Neuron (in vitro differentiated cells): Measurements from ENCODE around the gene SH2D3A.
"Not testable (repeated sequence)": the region's sequence is repeated elsewhere in the genome, so short reads cannot be mapped to it uniquely, and the experiment has no call there.

Experiments
- H2AFZ ChIP-seq: one replicate; pipeline ENCODE4 v1.6.1; 2013; ENCODE audit warnings: low read depth, mild to moderate bottlenecking, inconsistent platforms, low read length, moderate library complexity
- H3K27me3 ChIP-seq: one replicate; pipeline ENCODE4 v1.6.1; 2013; ENCODE audit warnings: low read length; ENCODE audit not compliant: insufficient read depth
- H3K36me3 ChIP-seq: one replicate; pipeline ENCODE4 v1.6.1; 2013; ENCODE audit warnings: low read length; ENCODE audit not compliant: insufficient read depth
- H3K4me1 ChIP-seq: one replicate; pipeline ENCODE4 v1.6.1; 2013; ENCODE audit warnings: low read length; ENCODE audit not compliant: insufficient read depth
- H3K4me3 ChIP-seq: 2 replicates; pipeline ENCODE4 v1.5.1; 2013; ENCODE audit warnings: mild to moderate bottlenecking, low read length, moderate library complexity
- H3K9me3 ChIP-seq: one replicate; pipeline ENCODE4 v1.6.1; 2013; ENCODE audit warnings: low read length

Gene SH2D3A

GRCh38 chr19:6716610-6716970 lies 50.6 kb downstream of the SH2D3A start:
- Histone ChIP-seq H2AFZ (no peak overlapping the region), H3K4me1 (no peaks in the 10 kb centered on the region), H3K27me3 (peaks cover 9% of the 10 kb centered on the region), H3K4me3 (no peak overlapping the region), H3K36me3 (no peaks in the 10 kb centered on the region), H3K9me3 (peaks cover 3% of the 10 kb centered on the region)

- Histone ChIP-seq H2AFZ (no peak overlapping the region), H3K36me3 (no peaks in the 10 kb centered on the region)
Measured at GRCh38 chr19:6714749-6715555, 52.3 kb downstream of the SH2D3A start.

GRCh38 chr19:6713773-6714692 lies 53.2 kb downstream of the SH2D3A start:
- Histone ChIP-seq H3K36me3 (no peaks in the 10 kb centered on the region), H2AFZ (no peak overlapping the region), H3K4me1 (no peaks in the 10 kb centered on the region), H3K27me3 (peaks cover 33% of the 10 kb centered on the region), H3K9me3 (peaks cover 3% of the 10 kb centered on the region), H3K4me3 (no peak overlapping the region)

More at GRCh38 chr19:6714749-6715555, 52.3 kb downstream of the SH2D3A start:
- no peak overlapping the region for H3K4me3 ChIP-seq
- no peaks in the 10 kb centered on the region for H3K4me1 ChIP-seq
- peaks cover 25% of the 10 kb centered on the region for H3K27me3 ChIP-seq
- peaks cover 3% of the 10 kb centered on the region for H3K9me3 ChIP-seq

- Histone ChIP-seq H3K4me1 (no peaks in the 10 kb centered on the region), H3K36me3 (no peaks in the 10 kb centered on the region), H3K4me3 (no peak overlapping the region), H2AFZ (no peak overlapping the region), H3K27me3 (peaks cover 38% of the 10 kb centered on the region), H3K9me3 (peaks cover 3% of the 10 kb centered on the region)
Measured at GRCh38 chr19:6712692-6713670, 54.3 kb downstream of the SH2D3A start.

DNA sequence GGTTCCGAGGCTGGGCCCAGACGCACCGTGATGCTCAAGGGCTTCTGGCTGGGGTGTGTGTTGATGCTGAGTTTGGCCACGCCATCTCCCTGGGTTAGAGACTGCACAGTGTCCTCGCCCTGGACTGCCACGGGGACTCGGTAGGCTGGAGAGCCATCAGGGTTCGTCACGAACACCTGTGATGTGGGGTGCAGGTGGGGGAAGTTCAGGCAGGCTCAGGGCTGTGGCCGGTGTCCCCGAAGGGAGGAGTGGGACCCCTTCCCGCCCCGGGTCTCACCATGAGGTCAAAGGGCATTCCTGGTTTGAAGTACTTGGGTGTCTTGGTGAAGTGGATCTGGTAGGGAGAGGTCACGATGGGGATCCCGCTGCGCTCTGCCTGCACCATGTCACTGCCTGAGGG lies 55.0 kb downstream of the SH2D3A start:
- Histone ChIP-seq H2AFZ (no peak overlapping the region), H3K9me3 (peaks cover 3% of the 10 kb centered on the region), H3K4me1 (no peaks in the 10 kb centered on the region), H3K27me3 (peaks cover 38% of the 10 kb centered on the region), H3K4me3 (no peak overlapping the region), H3K36me3 (no peaks in the 10 kb centered on the region)

- peaks cover 3% of the 10 kb centered on the region for H3K9me3 ChIP-seq
- H3K27me3 ChIP-seq: peaks cover 38% of the 10 kb centered on the region
- no peak overlapping the region for H2AFZ ChIP-seq
- H3K4me1 ChIP-seq: no peaks in the 10 kb centered on the region
- H3K4me3 ChIP-seq: no peak overlapping the region
- no peaks in the 10 kb centered on the region for H3K36me3 ChIP-seq
Measured at GRCh38 chr19:6711605-6712004, 55.6 kb downstream of the SH2D3A start.

- H3K4me1 ChIP-seq: no peaks in the 10 kb centered on the region
- no peak overlapping the region for H2AFZ ChIP-seq
- H3K4me3 ChIP-seq: no peak overlapping the region
- peaks cover 38% of the 10 kb centered on the region for H3K27me3 ChIP-seq
- peaks cover 3% of the 10 kb centered on the region for H3K9me3 ChIP-seq
- no peaks in the 10 kb centered on the region for H3K36me3 ChIP-seq
Measured at GRCh38 chr19:6711078-6711361, 56.2 kb downstream of the SH2D3A start.

DNA sequence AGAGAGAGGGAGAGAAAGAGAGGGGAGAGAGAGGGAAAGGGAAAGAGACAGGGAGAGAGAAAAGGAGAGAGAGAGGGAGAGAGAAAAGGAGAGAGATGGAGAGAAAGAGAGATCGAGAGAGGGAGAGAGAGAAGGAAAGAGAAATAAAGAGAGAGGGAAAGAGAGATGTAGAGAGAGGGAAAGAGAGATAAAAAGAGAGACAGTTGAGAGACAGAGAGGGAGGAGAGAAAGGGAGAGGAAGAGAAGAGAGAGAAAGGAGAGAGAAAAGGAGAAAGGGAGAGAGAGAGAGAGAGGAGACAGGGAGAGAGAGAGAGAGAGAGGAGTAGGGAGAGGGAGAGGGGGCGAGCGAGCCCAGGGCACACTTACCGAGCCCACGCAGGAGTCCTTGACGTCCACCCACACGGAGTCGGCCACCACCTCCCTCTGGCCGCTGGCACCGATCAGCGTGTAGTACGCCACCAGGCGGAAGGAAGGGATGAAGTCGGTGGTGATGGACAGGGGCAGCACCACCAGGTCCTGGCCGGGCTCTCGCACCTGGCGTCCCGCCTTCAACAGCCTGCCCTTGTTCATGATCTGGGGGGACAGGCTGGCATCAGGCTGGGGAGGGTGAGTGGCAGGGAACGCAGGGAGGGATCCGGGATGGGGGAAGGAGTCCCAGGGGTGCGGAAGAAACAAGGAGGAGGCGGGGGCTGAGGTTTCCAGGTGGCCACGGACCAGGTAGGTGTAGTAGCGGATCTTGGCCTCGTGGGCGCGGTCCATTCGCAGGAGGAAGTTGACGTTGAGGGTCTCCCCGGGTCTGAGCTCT lies 56.8 kb downstream of the SH2D3A start:
- Histone ChIP-seq H3K36me3 (no peaks in the 10 kb centered on the region), H3K4me1 (no peaks in the 10 kb centered on the region), H3K4me3 (no peak overlapping the region)

DNA sequence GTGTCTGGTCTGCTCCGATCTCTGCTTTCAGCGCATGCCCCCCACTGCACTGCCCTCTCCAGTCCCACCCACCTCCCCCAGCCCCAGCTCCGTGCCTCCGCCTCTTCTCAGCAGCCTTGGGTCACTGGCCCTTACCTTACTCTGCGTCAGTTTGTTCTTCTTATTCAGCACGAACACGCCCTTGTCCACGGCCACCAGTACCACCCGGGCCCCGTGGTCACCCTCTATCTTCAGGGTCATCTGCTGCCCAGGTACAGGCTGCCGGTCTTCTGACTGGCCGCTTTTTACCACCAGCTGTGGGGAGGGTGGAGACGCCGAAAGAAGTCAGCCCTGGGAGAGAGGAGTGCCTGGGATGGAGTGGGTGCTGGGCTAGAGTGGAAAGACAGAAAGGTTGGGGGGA lies 57.7 kb downstream of the SH2D3A start:
- H3K36me3 ChIP-seq: no peaks in the 10 kb centered on the region

More for the DNA sequence above, 56.8 kb downstream of the SH2D3A start:
- Histone ChIP-seq H3K27me3 (peaks cover 38% of the 10 kb centered on the region), H2AFZ (no peak overlapping the region), H3K9me3 (peaks cover 3% of the 10 kb centered on the region)

GRCh38 chr19:6708913-6709312 lies 58.3 kb downstream of the SH2D3A start:
- peaks cover 38% of the 10 kb centered on the region for H3K27me3 ChIP-seq
- not testable (repeated sequence) for H3K36me3 ChIP-seq, H2AFZ ChIP-seq, H3K4me3 ChIP-seq, H3K4me1 ChIP-seq, H3K9me3 ChIP-seq

More for the DNA sequence above, 57.7 kb downstream of the SH2D3A start:
- H3K4me1 ChIP-seq: no peaks in the 10 kb centered on the region
- H2AFZ ChIP-seq: no peak overlapping the region
- H3K9me3 ChIP-seq: peaks cover 3% of the 10 kb centered on the region
- peaks cover 38% of the 10 kb centered on the region for H3K27me3 ChIP-seq
- H3K4me3 ChIP-seq: no peak overlapping the region

DNA sequence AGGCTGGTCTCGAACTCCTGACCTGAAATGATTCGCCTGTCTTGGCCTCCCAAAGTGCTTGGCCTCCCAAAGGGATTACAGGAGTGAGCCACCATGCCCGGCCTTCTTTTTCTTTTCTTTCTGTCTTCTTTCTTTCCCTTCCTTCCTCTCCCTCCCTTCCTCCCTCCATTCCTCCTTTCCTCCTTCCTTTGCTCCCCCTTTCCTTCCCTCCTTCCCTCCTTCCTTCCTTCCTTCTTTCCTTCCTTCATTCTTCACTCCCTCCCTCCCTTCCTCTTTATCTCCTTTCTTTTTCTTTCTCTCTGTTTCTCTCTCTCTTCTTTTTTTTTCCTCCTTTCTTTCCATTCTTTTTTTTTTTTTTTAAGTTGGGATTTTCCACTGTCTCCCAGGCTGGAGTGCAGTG lies 58.9 kb downstream of the SH2D3A start:
- Histone ChIP-seq H3K9me3 (peaks cover 3% of the 10 kb centered on the region), H3K36me3 (no peaks in the 10 kb centered on the region), H3K4me1 (no peaks in the 10 kb centered on the region)

GRCh38 chr19:6707658-6708018 lies 59.6 kb downstream of the SH2D3A start:
- H3K9me3 ChIP-seq: no peaks in the 10 kb centered on the region
- H3K4me3 ChIP-seq: no peak overlapping the region
- no peaks in the 10 kb centered on the region for H3K4me1 ChIP-seq
- no peak overlapping the region for H2AFZ ChIP-seq
- H3K27me3 ChIP-seq: peaks cover 38% of the 10 kb centered on the region
- H3K36me3 ChIP-seq: no peaks in the 10 kb centered on the region

More for the DNA sequence above, 58.9 kb downstream of the SH2D3A start:
- Histone ChIP-seq H3K27me3 (peaks cover 38% of the 10 kb centered on the region), H2AFZ (no peak overlapping the region), H3K4me3 (no peak overlapping the region)
